ENCODE results near the gene MAGEA4. TPM values are rescaled to one million over a fixed set of nuclear protein-coding genes. Genes with fewer than 3 reads are reported as not detected.

MAGEA4 gene
- total RNA-seq, 2 experiments from 2014 or later = not detected

DNA sequence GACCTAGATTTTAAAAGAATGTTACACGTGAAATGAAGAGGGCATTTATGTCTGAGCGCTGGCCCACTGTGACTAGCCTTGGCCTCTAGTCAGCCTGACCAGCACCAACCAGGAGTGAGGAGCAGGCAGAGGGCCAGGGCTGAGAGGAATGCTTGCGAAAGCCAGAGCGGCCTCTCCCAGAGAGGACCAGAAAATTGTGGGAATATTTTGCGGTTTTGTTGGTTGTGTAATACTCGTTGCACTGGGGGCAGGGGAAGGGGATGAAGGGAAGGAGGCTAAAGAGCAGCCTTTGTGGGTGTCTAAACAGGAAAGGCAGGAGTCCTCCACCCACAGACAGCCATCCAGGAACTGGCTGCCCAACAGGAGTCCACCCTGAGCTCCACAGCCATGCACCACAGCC lies 58.0 kb downstream of the MAGEA4 start:
- DNase-seq (no peak), ATAC-seq (no peak)
- TF ChIP-seq, protein P1, sequence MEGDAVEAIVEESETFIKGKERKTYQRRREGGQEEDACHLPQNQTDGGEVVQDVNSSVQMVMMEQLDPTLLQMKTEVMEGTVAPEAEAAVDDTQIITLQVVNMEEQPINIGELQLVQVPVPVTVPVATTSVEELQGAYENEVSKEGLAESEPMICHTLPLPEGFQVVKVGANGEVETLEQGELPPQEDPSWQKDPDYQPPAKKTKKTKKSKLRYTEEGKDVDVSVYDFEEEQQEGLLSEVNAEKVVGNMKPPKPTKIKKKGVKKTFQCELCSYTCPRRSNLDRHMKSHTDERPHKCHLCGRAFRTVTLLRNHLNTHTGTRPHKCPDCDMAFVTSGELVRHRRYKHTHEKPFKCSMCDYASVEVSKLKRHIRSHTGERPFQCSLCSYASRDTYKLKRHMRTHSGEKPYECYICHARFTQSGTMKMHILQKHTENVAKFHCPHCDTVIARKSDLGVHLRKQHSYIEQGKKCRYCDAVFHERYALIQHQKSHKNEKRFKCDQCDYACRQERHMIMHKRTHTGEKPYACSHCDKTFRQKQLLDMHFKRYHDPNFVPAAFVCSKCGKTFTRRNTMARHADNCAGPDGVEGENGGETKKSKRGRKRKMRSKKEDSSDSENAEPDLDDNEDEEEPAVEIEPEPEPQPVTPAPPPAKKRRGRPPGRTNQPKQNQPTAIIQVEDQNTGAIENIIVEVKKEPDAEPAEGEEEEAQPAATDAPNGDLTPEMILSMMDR (IDR thresholded peaks at IDR 0.05) = no peak
- Mint-ChIP-seq H3K36me3 (ENCODE audit: low read depth) (no peaks in the 10 kb centered on the region), H3K9me3 (no peaks in the 10 kb centered on the region), H3K4me3 (no peak overlapping the region), H3K27me3 (peaks cover 12% of the 10 kb centered on the region), H3K4me1 (ENCODE audit: low read depth) (no peaks in the 10 kb centered on the region), H3K27ac (no peak overlapping the region)
- ChIA-PET POLR2A (no interaction called here), CTCF (no interaction called here)
- intact Hi-C loops (cut with micrococcal nuclease) = no loop called here

DNA sequence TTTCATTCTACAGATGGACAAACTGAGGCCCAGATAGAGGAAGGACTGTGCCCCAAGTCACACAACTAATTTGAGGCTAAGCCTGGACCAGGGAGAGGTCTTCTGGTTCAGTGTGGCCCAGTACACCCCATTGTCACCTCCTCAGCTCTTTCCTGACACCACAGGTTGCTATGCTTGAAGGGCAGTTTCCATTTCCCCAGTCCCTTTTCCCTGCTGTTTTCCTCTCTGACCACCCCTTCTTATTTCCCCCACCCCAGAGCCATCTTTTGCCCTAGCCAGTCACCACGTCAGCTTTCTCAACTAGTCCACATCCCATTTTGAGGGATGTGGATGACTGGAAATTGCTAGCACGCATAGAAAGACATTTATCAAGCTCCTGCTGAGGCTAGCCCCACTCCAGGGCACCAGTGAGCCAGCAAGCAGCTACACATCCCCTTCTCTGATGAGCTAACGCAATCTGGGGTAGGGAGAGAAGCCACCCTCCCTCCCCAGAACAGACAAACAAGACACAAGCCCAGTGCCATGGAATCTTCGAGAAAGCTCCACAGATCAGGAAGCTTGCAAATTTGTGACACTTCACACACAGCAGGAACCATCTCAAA lies 60.5 kb downstream of the MAGEA4 start:
- CTCF ChIA-PET = no interaction called here
- DNase-seq = no peak
- H3K36me3 Mint-ChIP-seq (ENCODE audit: low read depth) = no peaks in the 10 kb centered on the region
- no peak overlapping the region for H3K27ac Mint-ChIP-seq
- ATAC-seq = no peak
- H3K4me1 Mint-ChIP-seq (ENCODE audit: low read depth) = no peaks in the 10 kb centered on the region
- peaks cover 15% of the 10 kb centered on the region for H3K27me3 Mint-ChIP-seq
- no peak overlapping the region for H3K4me3 Mint-ChIP-seq
- no peaks in the 10 kb centered on the region for H3K9me3 Mint-ChIP-seq
- TF ChIP-seq, protein P1 (IDR thresholded peaks at IDR 0.05) = no peak
- intact Hi-C loops (cut with micrococcal nuclease) = no loop called here
- POLR2A ChIA-PET = no interaction called here

DNA sequence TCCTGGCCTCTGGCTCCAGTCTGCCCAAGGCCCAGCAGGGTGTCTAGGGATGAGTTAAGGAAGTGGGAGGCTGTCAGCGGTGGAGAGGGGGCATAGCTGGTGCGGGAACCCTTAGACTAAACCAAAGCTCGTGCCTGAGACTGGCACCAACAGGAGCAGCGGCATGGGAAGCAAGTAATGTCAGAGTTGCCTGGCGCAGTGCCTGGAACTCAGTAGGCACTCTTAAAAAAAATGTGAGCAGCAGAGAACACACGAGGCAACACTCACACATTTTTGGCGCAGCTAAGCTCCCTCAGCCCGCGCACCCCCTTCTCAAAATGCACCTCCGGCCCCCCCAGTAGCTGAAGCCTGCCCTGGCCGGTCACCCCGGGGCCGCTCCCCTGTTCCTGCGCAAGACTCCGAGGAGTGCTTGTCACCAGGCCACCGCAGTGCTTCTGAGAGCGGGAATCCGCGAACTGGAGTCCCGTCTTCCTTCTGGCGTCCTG lies 61.2 kb downstream of the MAGEA4 start:
- no peaks in the 10 kb centered on the region for H3K36me3 Mint-ChIP-seq (ENCODE audit: low read depth)
- H3K27ac Mint-ChIP-seq = no peak overlapping the region
- no peaks in the 10 kb centered on the region for H3K4me1 Mint-ChIP-seq (ENCODE audit: low read depth)
- H3K4me3 Mint-ChIP-seq = no peak overlapping the region
- no peaks in the 10 kb centered on the region for H3K9me3 Mint-ChIP-seq
- ChIA-PET POLR2A (no interaction called here), CTCF (no interaction called here)
- intact Hi-C loops (cut with micrococcal nuclease) = no loop called here
- TF ChIP-seq, protein P1 (IDR thresholded peaks at IDR 0.05) = no peak
- DNase-seq = no peak
- H3K27me3 Mint-ChIP-seq = peaks cover 15% of the 10 kb centered on the region
- ATAC-seq = no peak

Small RNA genes within 50 kb of the gene (microRNA-seq; reads per million reads assigned to microRNA genes)
- not detected for gene MIR224 (ENCODE audit: borderline microRNAs expressed, borderline replicate concordance)
- not detected for gene MIR452 (ENCODE audit: borderline microRNAs expressed, borderline replicate concordance)

Other genes starting within 250 kb of the MAGEA4 start
- not detected for gene PRRG3, start 217.4 kb upstream of the MAGEA4 start, total RNA-seq
- not detected for gene FATE1, start 196.9 kb upstream of the MAGEA4 start, total RNA-seq
- gene CNGA2, start 178.1 kb upstream of the MAGEA4 start, total RNA-seq = not detected
- not detected for gene GABRE, start 61.8 kb downstream of the MAGEA4 start, total RNA-seq
- not detected for gene MAGEA10, start 225.7 kb downstream of the MAGEA4 start, total RNA-seq